Neural cell (in vitro differentiated cells): Measurements from ENCODE around the gene VSIG2. TPM values are rescaled to one million over a fixed set of nuclear protein-coding genes. Genes with fewer than 3 reads are reported as not detected.

ENCODE experiments used
- H2AFZ ChIP-seq: fragments of 200-600, 300-800 bp; sonication (generic), shearing (Covaris generic); 2 replicates; pipeline ENCODE4 v1.6.0; 2014; ENCODE audit warnings: low read depth, mild to moderate bottlenecking, antibody characterized with exemption, low read length, moderate library complexity
- H3F3A ChIP-seq: fragments of 200-600 bp; shearing (Covaris generic); 2 replicates; pipeline ENCODE4 v1.6.1; 2016; ENCODE audit warnings: mild to moderate bottlenecking, moderate library complexity, mixed read lengths, antibody characterized with exemption, low read length; ENCODE audit not compliant: insufficient read depth, poor library complexity, severe bottlenecking
- H3K27ac ChIP-seq: fragments of 200-600, 300-800 bp; sonication (generic), shearing (Covaris generic); 2 replicates; pipeline ENCODE4 v1.5.1; 2014; ENCODE audit warnings: mild to moderate bottlenecking, low read length, moderate library complexity
- H3K27me3 ChIP-seq: fragments of 300-800, 200-600 bp; sonication (generic), shearing (Covaris generic); 2 replicates; pipeline ENCODE4 v1.6.0; 2014; ENCODE audit warnings: mild to moderate bottlenecking, low read depth, low read length, moderate library complexity; ENCODE audit not compliant: insufficient read depth
- H3K36me3 ChIP-seq: fragments of 300-800, 200-600 bp; sonication (generic), shearing (Covaris generic); 2 replicates; pipeline ENCODE4 v1.5.1; 2014; ENCODE audit warnings: mild to moderate bottlenecking, antibody characterized with exemption, low read length, moderate library complexity; ENCODE audit not compliant: insufficient read depth
- H3K4me2 ChIP-seq: fragments of 300-800, 200-600 bp; sonication (generic), shearing (Covaris generic); 2 replicates; pipeline ENCODE4 v1.6.0; 2014; ENCODE audit warnings: mild to moderate bottlenecking, low read length
- H3K4me3 ChIP-seq: fragments of 300-800, 200-600 bp; sonication (generic), shearing (Covaris generic); 2 replicates; pipeline ENCODE4 v1.5.1; 2014; ENCODE audit warnings: mild to moderate bottlenecking, low read length, moderate library complexity
- H3K79me2 ChIP-seq: fragments of 200-600 bp; shearing (Covaris generic); replicated peaks from 2 replicates; pipeline ENCODE4 v1.6.0; 2014; ENCODE audit warnings: mild to moderate bottlenecking, low read length, moderate library complexity; ENCODE audit not compliant: insufficient read depth
- H3K9ac ChIP-seq: fragments of 300-800, 200-600 bp; sonication (generic), shearing (Covaris generic); 2 replicates; pipeline ENCODE4 v1.6.1; 2016; ENCODE audit warnings: mild to moderate bottlenecking, low read length, mixed read lengths
- H3K9me2 ChIP-seq: fragments of 200-600 bp; shearing (Covaris generic); 2 replicates; pipeline ENCODE4 v1.6.1; 2016; ENCODE audit warnings: mild to moderate bottlenecking, low read length, mixed read lengths; ENCODE audit not compliant: insufficient read depth
- H3K9me3 ChIP-seq: fragments of 200-600, 300-800 bp; sonication (generic), shearing (Covaris generic); 2 replicates; pipeline ENCODE4 v1.6.1; 2016; ENCODE audit warnings: mild to moderate bottlenecking, mixed run types, low read length, moderate library complexity, mixed read lengths
- H4K20me1 ChIP-seq: fragments of 200-600 bp; shearing (Covaris generic); 2 replicates; pipeline ENCODE4 v1.6.1; 2016; ENCODE audit warnings: mild to moderate bottlenecking, mixed run types; ENCODE audit not compliant: insufficient read depth
- EP300 ChIP-seq: fragments of 450-650 bp; conservative IDR thresholded peaks from 2 replicates; pipeline ENCODE4 v1.6.1; 2014; ENCODE audit warnings: antibody characterized with exemption, mild to moderate bottlenecking, moderate library complexity; ENCODE audit not compliant: poor library complexity, severe bottlenecking
- EZH2 ChIP-seq: fragments of 200-600, 300-800 bp; shearing (Covaris generic), sonication (generic); IDR thresholded peaks from 2 replicates; pipeline ENCODE4 v1.6.1; 2014; ENCODE audit warnings: antibody characterized with exemption, low read length, borderline replicate concordance, mild to moderate bottlenecking; ENCODE audit not compliant: insufficient read depth, poor library complexity, severe bottlenecking
- MXI1 ChIP-seq: fragments of 450-650 bp; conservative IDR thresholded peaks from 2 replicates; pipeline ENCODE4 v1.6.1; 2014; ENCODE audit warnings: antibody characterized with exemption, mild to moderate bottlenecking; ENCODE audit not compliant: poor library complexity, severe bottlenecking
- POLR2AphosphoS5 ChIP-seq: IDR thresholded peaks from 2 replicates; pipeline ENCODE4 v1.6.1; 2012
- RAD21 ChIP-seq: fragments of 450-650 bp; conservative IDR thresholded peaks from 2 replicates; pipeline ENCODE4 v1.6.1; 2014; ENCODE audit warnings: antibody characterized with exemption, mild to moderate bottlenecking, moderate library complexity
- REST ChIP-seq: IDR thresholded peaks from 2 replicates; pipeline ENCODE4 v1.6.1; 2012; ENCODE audit warnings: borderline replicate concordance
- SMC3 ChIP-seq: fragments of 450-650 bp; conservative IDR thresholded peaks from 2 replicates; pipeline ENCODE4 v1.6.1; 2014; ENCODE audit warnings: antibody characterized with exemption, mild to moderate bottlenecking, moderate library complexity; ENCODE audit not compliant: poor library complexity
- TAF1 ChIP-seq: IDR thresholded peaks from 2 replicates; pipeline ENCODE4 v1.6.1; 2012; ENCODE audit warnings: low read depth
- polyA plus RNA-seq: library from polyadenylated mRNA; depleted of rRNA; stranded (reverse); fragments of >200 nt; gene quantifications from 2 replicates; pipeline ENCODE4 v1.2.3, GENCODE V29; 2014
- TF ChIP-seq, protein P1 (sequence below): fragments of 450-650 bp; IDR thresholded peaks from 2 replicates; pipeline ENCODE4 v1.5.1; 2014; ENCODE audit warnings: antibody characterized with exemption, mild to moderate bottlenecking, moderate library complexity; ENCODE audit not compliant: poor library complexity, severe bottlenecking

VSIG2 gene
- polyA plus RNA-seq, 1 donor from 2014 or later: not detected

DNA sequence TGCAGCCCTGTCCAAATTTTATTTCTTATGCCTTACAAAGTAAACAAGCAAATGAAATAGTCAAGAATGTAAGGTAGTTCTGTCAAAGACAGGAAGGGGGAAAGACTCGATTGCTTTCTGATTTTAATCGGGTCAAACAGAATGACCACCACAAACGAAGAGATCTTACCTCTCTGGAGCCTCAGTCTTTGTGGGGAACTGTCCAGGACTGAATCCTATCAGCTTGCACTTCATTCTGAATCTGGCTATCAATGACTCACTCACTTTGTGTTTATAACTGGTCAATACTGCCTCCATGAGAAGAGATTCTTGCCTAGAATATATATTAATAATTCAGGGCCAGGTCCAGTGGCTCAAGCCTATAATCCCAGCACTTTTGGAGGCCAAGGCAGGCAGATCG is 30.9 kb upstream of the VSIG2 start:
- no peaks in the 10 kb centered on the region for H3F3A ChIP-seq
- no peaks in the 10 kb centered on the region for H3K36me3 ChIP-seq
- no peaks in the 10 kb centered on the region for H3K9me2 ChIP-seq
- no peak overlapping the region for H3K9ac ChIP-seq
- no peaks in the 10 kb centered on the region for H3K27me3 ChIP-seq
- no peak overlapping the region for H3K4me3 ChIP-seq
- H3K79me2 ChIP-seq: peaks cover 16% of the 10 kb centered on the region
- no peak overlapping the region for H3K4me2 ChIP-seq
- no peak for TF ChIP-seq EZH2
- TF ChIP-seq TAF1: no peak
- no peak for TF ChIP-seq EP300
- TF ChIP-seq RAD21: no peak
- TF ChIP-seq MXI1: no peak
- no peak for TF ChIP-seq POLR2AphosphoS5
- TF ChIP-seq SMC3: no peak
- TF ChIP-seq, protein P1, sequence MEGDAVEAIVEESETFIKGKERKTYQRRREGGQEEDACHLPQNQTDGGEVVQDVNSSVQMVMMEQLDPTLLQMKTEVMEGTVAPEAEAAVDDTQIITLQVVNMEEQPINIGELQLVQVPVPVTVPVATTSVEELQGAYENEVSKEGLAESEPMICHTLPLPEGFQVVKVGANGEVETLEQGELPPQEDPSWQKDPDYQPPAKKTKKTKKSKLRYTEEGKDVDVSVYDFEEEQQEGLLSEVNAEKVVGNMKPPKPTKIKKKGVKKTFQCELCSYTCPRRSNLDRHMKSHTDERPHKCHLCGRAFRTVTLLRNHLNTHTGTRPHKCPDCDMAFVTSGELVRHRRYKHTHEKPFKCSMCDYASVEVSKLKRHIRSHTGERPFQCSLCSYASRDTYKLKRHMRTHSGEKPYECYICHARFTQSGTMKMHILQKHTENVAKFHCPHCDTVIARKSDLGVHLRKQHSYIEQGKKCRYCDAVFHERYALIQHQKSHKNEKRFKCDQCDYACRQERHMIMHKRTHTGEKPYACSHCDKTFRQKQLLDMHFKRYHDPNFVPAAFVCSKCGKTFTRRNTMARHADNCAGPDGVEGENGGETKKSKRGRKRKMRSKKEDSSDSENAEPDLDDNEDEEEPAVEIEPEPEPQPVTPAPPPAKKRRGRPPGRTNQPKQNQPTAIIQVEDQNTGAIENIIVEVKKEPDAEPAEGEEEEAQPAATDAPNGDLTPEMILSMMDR: no peak
- no peak for TF ChIP-seq REST
- no peak overlapping the region for H2AFZ ChIP-seq
- no peaks in the 10 kb centered on the region for H4K20me1 ChIP-seq
- no peak overlapping the region for H3K27ac ChIP-seq
- no peaks in the 10 kb centered on the region for H3K9me3 ChIP-seq

DNA sequence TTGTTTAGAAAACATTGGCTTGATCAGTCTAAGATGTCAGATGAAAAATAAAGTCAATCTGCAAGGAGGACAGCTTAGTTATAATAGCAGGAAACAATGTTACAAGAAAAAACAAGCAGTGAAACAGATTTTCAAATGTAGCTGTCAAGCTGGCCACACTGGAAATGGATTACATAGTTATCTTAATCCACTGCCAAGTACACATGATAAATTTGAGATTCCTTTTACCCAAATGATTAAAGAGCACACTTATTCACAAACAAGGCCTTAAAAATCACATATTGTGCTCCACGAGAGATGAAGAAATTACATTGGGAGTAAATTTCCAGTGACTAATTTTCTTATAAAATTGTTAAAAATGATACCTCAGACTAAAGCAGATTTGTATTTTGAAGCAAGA is 27.5 kb upstream of the VSIG2 start:
- Histone ChIP-seq H3K27ac (no peak overlapping the region), H3F3A (no peaks in the 10 kb centered on the region), H3K36me3 (peaks cover 6% of the 10 kb centered on the region), H3K9me2 (no peaks in the 10 kb centered on the region), H3K27me3 (no peaks in the 10 kb centered on the region), H2AFZ (no peak overlapping the region), H4K20me1 (no peaks in the 10 kb centered on the region), H3K9ac (no peak overlapping the region), H3K79me2 (peaks cover 11% of the 10 kb centered on the region), H3K4me3 (no peak overlapping the region), H3K4me2 (no peak overlapping the region), H3K9me3 (no peaks in the 10 kb centered on the region)
- no peak for TF ChIP-seq MXI1

GRCh38 chr11:124778281-124778680 is 26.2 kb upstream of the VSIG2 start:
- Histone ChIP-seq H2AFZ (no peak overlapping the region), H3K79me2 (peaks cover 7% of the 10 kb centered on the region), H3K36me3 (peaks cover 6% of the 10 kb centered on the region), H3K27me3 (no peaks in the 10 kb centered on the region), H3K4me2 (no peak overlapping the region), H3F3A (no peaks in the 10 kb centered on the region), H3K27ac (no peak overlapping the region), H3K9me2 (no peaks in the 10 kb centered on the region), H3K4me3 (no peak overlapping the region), H3K9ac (no peak overlapping the region), H3K9me3 (no peaks in the 10 kb centered on the region), H4K20me1 (no peaks in the 10 kb centered on the region)
- TF ChIP-seq SMC3: no peak
- TF ChIP-seq RAD21: no peak
